IMR-90 (cell line): ENCODE measurements around the gene GRAMD2A. TPM values are rescaled to one million over a fixed set of nuclear protein-coding genes. Genes with fewer than 3 reads are reported as not detected.

Experiments used
- ATAC-seq: fragments of 200-7000 bp; cut with Tn5 transposase; 2 replicates; pipeline ENCODE4 v1.9.1; 2020; ENCODE audit warnings: low read depth, mild to moderate bottlenecking, moderate library complexity
- BruUV-seq: library from RNA; stranded (reverse); fragments of 400-500 nt; replicated peaks from 2 replicates; lab custom pipeline; 2021; lab: Mats Ljungman, UMichigan
- CTCF ChIA-PET: fragments of 300-600 bp; formaldehyde crosslinking; extraction: SDS; loops from one replicate; lab custom pipeline; 2021; ENCODE audit warnings: antibody characterized with exemption; lab: Yijun Ruan, JAX
- POLR2A ChIA-PET: fragments of 300-600 bp; sonication (Branson Sonifier 250); formaldehyde crosslinking; loops from one replicate; lab custom pipeline; 2022; ENCODE audit warnings: antibody characterized with exemption; ENCODE audit not compliant: unreplicated experiment; lab: Charles Lee
- DNase-seq: peaks from one replicate; pipeline ENCODE4 v3.0.0; 2013
- H2AFZ ChIP-seq: replicated peaks from 2 replicates; pipeline ENCODE3; 2013; ENCODE audit warnings: low read length, mild to moderate bottlenecking; ENCODE audit not compliant: poor library complexity
- H2AK5ac ChIP-seq: 2 replicates; pipeline ENCODE4 v1.6.1; 2013; ENCODE audit warnings: low read depth, low read length, inconsistent platforms
- H2AK9ac ChIP-seq: replicated peaks from 2 replicates; pipeline ENCODE3; 2013; ENCODE audit warnings: mild to moderate bottlenecking, low read depth, low read length, moderate library complexity; ENCODE audit not compliant: poor library complexity
- H2BK120ac ChIP-seq: 2 replicates; pipeline ENCODE4 v1.6.1; 2013; ENCODE audit warnings: low read depth, low read length, inconsistent platforms
- H2BK15ac ChIP-seq: 3 replicates; pipeline ENCODE4 v1.6.1; 2013; ENCODE audit warnings: low read depth, low read length, inconsistent platforms
- H2BK20ac ChIP-seq: 2 replicates; pipeline ENCODE4 v1.6.1; 2013; ENCODE audit warnings: low read depth, mild to moderate bottlenecking, inconsistent platforms, low read length, moderate library complexity
- H2BK5ac ChIP-seq: 2 replicates; pipeline ENCODE4 v1.6.1; 2013; ENCODE audit warnings: mild to moderate bottlenecking, low read depth, low read length, inconsistent platforms; ENCODE audit not compliant: poor library complexity, severe bottlenecking
- H3K14ac ChIP-seq: replicated peaks from 2 replicates; pipeline ENCODE4 v1.6.1; 2013; ENCODE audit warnings: low read depth, low read length, inconsistent platforms
- H3K18ac ChIP-seq: 2 replicates; pipeline ENCODE4 v1.6.1; 2013; ENCODE audit warnings: low read depth, low read length, control low read depth
- H3K23ac ChIP-seq: 2 replicates; pipeline ENCODE4 v1.6.1; 2013; ENCODE audit warnings: low read depth, low read length, inconsistent platforms
- H3K27ac ChIP-seq: 2 replicates; pipeline ENCODE4 v1.5.1; 2013; ENCODE audit warnings: mild to moderate bottlenecking, control low read depth, low read length; ENCODE audit not compliant: insufficient read depth
- H3K27me3 ChIP-seq: 2 replicates; pipeline ENCODE4 v1.6.1; 2013; ENCODE audit warnings: low read length; ENCODE audit not compliant: control insufficient read depth, insufficient read depth
- H3K36me3 ChIP-seq: 2 replicates; pipeline ENCODE4 v1.6.1; 2013; ENCODE audit warnings: low read length, mixed read lengths; ENCODE audit not compliant: control insufficient read depth, insufficient read depth
- H3K4ac ChIP-seq: 2 replicates; pipeline ENCODE4 v1.6.1; 2013; ENCODE audit warnings: low read depth, low read length, inconsistent platforms
- H3K4me1 ChIP-seq: 2 replicates; pipeline ENCODE4 v1.6.1; 2013; ENCODE audit warnings: low read length, mixed read lengths; ENCODE audit not compliant: control insufficient read depth, insufficient read depth
- H3K4me2 ChIP-seq: 2 replicates; pipeline ENCODE4 v1.6.1; 2013; ENCODE audit warnings: low read depth, mild to moderate bottlenecking, control low read depth, low read length, moderate library complexity
- H3K4me3 ChIP-seq: 2 replicates; pipeline ENCODE4 v1.5.1; 2013; ENCODE audit warnings: low read depth, mild to moderate bottlenecking, control low read depth, low read length, moderate library complexity; ENCODE audit not compliant: insufficient read depth
- H3K56ac ChIP-seq: 2 replicates; pipeline ENCODE4 v1.6.1; 2013; ENCODE audit warnings: low read length, inconsistent platforms; ENCODE audit not compliant: insufficient read depth; ENCODE audit errors: extremely low read depth
- H3K79me1 ChIP-seq, 2 experiments: 2 replicates each; pipeline ENCODE4 v1.6.1; 2013; ENCODE audit warnings: low read length in 2 of 2, inconsistent platforms in 1 of 2, low read depth in 1 of 2
- H3K9ac ChIP-seq: 2 replicates; pipeline ENCODE4 v1.6.1; 2013; ENCODE audit warnings: low read depth, low read length, control low read depth
- H3K9me1 ChIP-seq: 2 replicates; pipeline ENCODE4 v1.6.1; 2013; ENCODE audit warnings: low read length, inconsistent platforms; ENCODE audit not compliant: insufficient read depth
- H3K9me3 ChIP-seq: 2 replicates; pipeline ENCODE4 v1.6.1; 2013; ENCODE audit warnings: low read length; ENCODE audit not compliant: control insufficient read depth, insufficient read depth
- H4K20me1 ChIP-seq: 2 replicates; pipeline ENCODE4 v1.6.1; 2013; ENCODE audit warnings: low read length, inconsistent platforms; ENCODE audit not compliant: insufficient read depth
- H4K5ac ChIP-seq: 2 replicates; pipeline ENCODE4 v1.6.1; 2013; ENCODE audit warnings: mild to moderate bottlenecking, low read depth, low read length, control low read depth
- H4K8ac ChIP-seq, 2 experiments: 2 replicates each; pipeline ENCODE4 v1.6.1; 2013; ENCODE audit warnings: low read depth in 2 of 2, low read length in 2 of 2, control low read depth in 1 of 2, inconsistent platforms in 1 of 2
- H4K91ac ChIP-seq: 2 replicates; pipeline ENCODE4 v1.6.1; 2013; ENCODE audit warnings: low read depth, low read length, inconsistent platforms; ENCODE audit not compliant: insufficient read depth
- BHLHE40 ChIP-seq: fragments of 150-350 bp; IDR thresholded peaks from 2 replicates; pipeline ENCODE4 v1.6.1; 2016; ENCODE audit warnings: mild to moderate bottlenecking, low read depth, low read length
- CEBPB ChIP-seq: IDR thresholded peaks from 2 replicates; pipeline ENCODE4 v1.6.1; 2012; ENCODE audit warnings: low read depth, low read length, improper control_type of control experiment
- CHD1 ChIP-seq: IDR thresholded peaks from 2 replicates; pipeline ENCODE4 v1.6.1; 2012; ENCODE audit warnings: low read depth, low read length, improper control_type of control experiment
- MAZ ChIP-seq: IDR thresholded peaks from 2 replicates; pipeline ENCODE4 v1.6.1; 2012; ENCODE audit warnings: low read depth, mild to moderate bottlenecking, low read length, improper control_type of control experiment, moderate library complexity, borderline replicate concordance
- MXI1 ChIP-seq: IDR thresholded peaks from 2 replicates; pipeline ENCODE4 v1.6.1; 2012; ENCODE audit warnings: low read depth, mild to moderate bottlenecking, low read length, moderate library complexity, borderline replicate concordance
- NFE2L2 ChIP-seq: fragments of 150-350 bp; IDR thresholded peaks from 2 replicates; pipeline ENCODE4 v1.6.1; 2016; ENCODE audit warnings: low read depth, mild to moderate bottlenecking, low read length
- POLR2A ChIP-seq: IDR thresholded peaks from 2 replicates; pipeline ENCODE4 v1.6.1; 2012; ENCODE audit warnings: mild to moderate bottlenecking, low read depth, low read length
- RCOR1 ChIP-seq: IDR thresholded peaks from 2 replicates; pipeline ENCODE4 v1.6.1; 2012; ENCODE audit warnings: mild to moderate bottlenecking, low read length, improper control_type of control experiment; ENCODE audit not compliant: insufficient replicate concordance
- WGBS, 2 experiments: methylation state at CpG; one replicate each; pipeline versions ENCODE4 v1.1.5 to v1.1.7; 2013; ENCODE audit warnings: missing lambda C conversion rate in 2 of 2; ENCODE audit not compliant: insufficient read length in 1 of 2; ENCODE audit errors: extremely low coverage in 2 of 2; 5-methylcytosine and 5-hydroxymethylcytosine counted together
- dilution Hi-C: fragments of 300-500 bp; cut with HindIII; formaldehyde crosslinking; loops from one replicate; pipeline ENCODE4 v1.14.3; 2018; ENCODE audit warnings: low sequenced_read_pairs; ENCODE audit not compliant: unreplicated experiment
- in situ Hi-C: fragments of 300-500 bp; cut with MboI; formaldehyde crosslinking; loops from 3 replicates; pipeline ENCODE4 v1.14.3; 2019; ENCODE audit warnings: low sequenced_read_pairs, inconsistent platforms, mixed read lengths
- intact Hi-C: fragments of 100-400 bp; cut with micrococcal nuclease; formaldehyde crosslinking; loops from 2 replicates; pipeline ENCODE4 v1.10.0; 2022
- polyA plus RNA-seq, 3 experiments: library from polyadenylated mRNA; depleted of rRNA; stranded (reverse); fragments of >200 nt; gene quantifications; 2 replicates each; pipeline ENCODE4 v1.2.3, GENCODE V29; 2012; ENCODE audit warnings: low replicate concordance in 1 of 3
- total RNA-seq: library from RNA; depleted of rRNA; stranded (reverse); fragments of >200 nt; gene quantifications from 2 replicates; pipeline ENCODE4 v1.2.3, GENCODE V29; 2012
- TF ChIP-seq, protein P1 (sequence below): conservative IDR thresholded peaks from 2 replicates; pipeline ENCODE4 v1.5.1; 2012; ENCODE audit warnings: mild to moderate bottlenecking, low read depth, low read length, improper control_type of control experiment

GRAMD2A gene
- total and polyA plus RNA-seq, 2 of the 4 experiments (the other 2 are of a cell fraction) = 0.14 to 0.18 TPM

GRCh38 chr15:72231066-72231832, 33.7 kb upstream of the GRAMD2A start, which contains the start of gene PKM (continued):
- no peak for TF ChIP-seq RCOR1

- Histone ChIP-seq H3K4me1 (peaks cover 18% of the 10 kb centered on the region), H2BK15ac (peak overlapping the region; percentile 60; the same call in 1 of the 3 replicates), H2BK20ac (no peak overlapping the region), H2AFZ (peak overlapping the region; percentile 63), H3K4me2 (peak overlapping the region; percentile 87), H3K23ac (peak overlapping the region; percentile 97), H3K9me3 (no peaks in the 10 kb centered on the region), H3K27me3 (no peaks in the 10 kb centered on the region), H4K20me1 (peaks cover 41% of the 10 kb centered on the region), H3K27ac (peak overlapping the region; percentile 100), H3K9me1 (peaks cover 10% of the 10 kb centered on the region), H2AK5ac (peak overlapping the region; percentile 99), H4K91ac (peak overlapping the region; percentile 99), H4K5ac (peak overlapping the region; percentile 93), H3K36me3 (peaks cover 2% of the 10 kb centered on the region; the same call in 1 of the 2 replicates), H3K56ac (peak overlapping the region; percentile 95), H3K9ac (peak overlapping the region; percentile 100), H2BK5ac (peak overlapping the region; percentile 99), H4K8ac (peak overlapping the region; percentile 95 to 98), H2BK120ac (peak overlapping the region; percentile 61), H3K4me3 (peak overlapping the region; percentile 96), H3K4ac (peak overlapping the region; percentile 98), H3K18ac (peak overlapping the region; percentile 97), H2AK9ac (peak overlapping the region; percentile 99), H3K14ac (peak overlapping the region; percentile 99), H3K79me1 (peaks cover 10 to 47% of the 10 kb centered on the region in 2 experiments; a peak in 2 of 4 replicates)
- 0 out of 2 replicates have a peak, but pooled peaks have one; percentile 23 for TF ChIP-seq BHLHE40
- TF ChIP-seq CHD1 = 0 out of 2 replicates have a peak, but pooled peaks have one; percentile 34
- 0 out of 2 replicates have a peak, but pooled peaks have one; percentile 30 for TF ChIP-seq MXI1
- TF ChIP-seq MAZ = peak; percentile 95
- TF ChIP-seq, protein P1, sequence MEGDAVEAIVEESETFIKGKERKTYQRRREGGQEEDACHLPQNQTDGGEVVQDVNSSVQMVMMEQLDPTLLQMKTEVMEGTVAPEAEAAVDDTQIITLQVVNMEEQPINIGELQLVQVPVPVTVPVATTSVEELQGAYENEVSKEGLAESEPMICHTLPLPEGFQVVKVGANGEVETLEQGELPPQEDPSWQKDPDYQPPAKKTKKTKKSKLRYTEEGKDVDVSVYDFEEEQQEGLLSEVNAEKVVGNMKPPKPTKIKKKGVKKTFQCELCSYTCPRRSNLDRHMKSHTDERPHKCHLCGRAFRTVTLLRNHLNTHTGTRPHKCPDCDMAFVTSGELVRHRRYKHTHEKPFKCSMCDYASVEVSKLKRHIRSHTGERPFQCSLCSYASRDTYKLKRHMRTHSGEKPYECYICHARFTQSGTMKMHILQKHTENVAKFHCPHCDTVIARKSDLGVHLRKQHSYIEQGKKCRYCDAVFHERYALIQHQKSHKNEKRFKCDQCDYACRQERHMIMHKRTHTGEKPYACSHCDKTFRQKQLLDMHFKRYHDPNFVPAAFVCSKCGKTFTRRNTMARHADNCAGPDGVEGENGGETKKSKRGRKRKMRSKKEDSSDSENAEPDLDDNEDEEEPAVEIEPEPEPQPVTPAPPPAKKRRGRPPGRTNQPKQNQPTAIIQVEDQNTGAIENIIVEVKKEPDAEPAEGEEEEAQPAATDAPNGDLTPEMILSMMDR = 0 out of 2 replicates have a peak, but pooled peaks have one; percentile 2
- TF ChIP-seq NFE2L2 = no peak
- TF ChIP-seq RCOR1 = no peak
- peak; percentile 33; the same call in 1 of the 2 replicates for TF ChIP-seq CEBPB
- peak; percentile 44; the same call in 1 of the 2 replicates for TF ChIP-seq POLR2A
- in situ Hi-C loops = no loop called here
- no TSS peak for BruUV-seq
- intact Hi-C loops = loop anchor here (2.0 kb wide), 1 partner anchor 32 kb away; no protein-coding TSS in a partner anchor
- DNase-seq (peak; percentile 91), ATAC-seq (peak; percentile 58)
- POLR2A ChIA-PET = interaction anchor here (0.6 to 1.1 kb wide), 2 partner anchors 29 to 478 kb away, joined by 3 to 6 read pairs; no protein-coding TSS in a partner anchor
- CTCF ChIA-PET = no interaction called here
- 1% methylated on average over 47 of the region's 79 CpGs; no CpG with 5 or more reads in 1 of the 2 experiments for WGBS, 2 experiments
- dilution Hi-C loops = no loop called here
Observed at GRCh38 chr15:72230197-72231065, 32.8 kb upstream of the GRAMD2A start.
